Lower lobe of right lung (tissue), 2 donors: ENCODE results near the gene SUGT1. TPM values are rescaled to one million over a fixed set of nuclear protein-coding genes. Genes with fewer than 3 reads are reported as not detected.
A peak's percentile ranks its signal among the peaks of the same experiment; 100 is the strongest.

Experiments
- ATAC-seq, 2 donors: fragments of 200-7000 bp; cut with Tn5 transposase; one replicate each; pipeline ENCODE4 v1.9.1; 2020 to 2022; ENCODE audit warnings: mild to moderate bottlenecking in 2 of 2, moderate library complexity in 2 of 2
- DNase-seq: peaks from one replicate; pipeline ENCODE4 v3.0.0-alpha.2; 2020
- H3K27ac ChIP-seq: fragments of 200-600 bp; one replicate; pipeline ENCODE4 v1.8.0; 2022
- H3K27me3 ChIP-seq: fragments of 200-600 bp; one replicate; pipeline ENCODE4 v1.8.0; 2022; ENCODE audit warnings: low read depth
- H3K36me3 ChIP-seq: fragments of 200-600 bp; one replicate; pipeline ENCODE4 v1.8.0; 2022; ENCODE audit warnings: mild to moderate bottlenecking
- H3K4me1 ChIP-seq: fragments of 200-600 bp; one replicate; pipeline ENCODE4 v1.8.0; 2022
- H3K4me3 ChIP-seq: fragments of 200-600 bp; one replicate; pipeline ENCODE4 v1.8.0; 2022; ENCODE audit warnings: mild to moderate bottlenecking
- H3K9me3 ChIP-seq: fragments of 200-600 bp; one replicate; pipeline ENCODE4 v1.8.0; 2022
- intact Hi-C: fragments of 100-400 bp; cut with DNase I; formaldehyde crosslinking; loops from one replicate; pipeline ENCODE4 v1.11.0; 2022
- total RNA-seq: library from RNA; stranded (reverse); fragmentation: NEBNext Ultra II Directional; extraction: Animal tissue kit (Norgen Biotek cat#: 25700); gene quantifications from one replicate; pipeline ENCODE4 v1.2.1, GENCODE V29; 2021
- TF ChIP-seq, protein P1 (sequence below): fragments of 200-600 bp; IDR thresholded peaks from one replicate; pipeline ENCODE4 v1.8.0; 2022; ENCODE audit warnings: antibody characterized with exemption, mild to moderate bottlenecking
- donor health status: DM: no; HTN: yes; CAD: no; lungs with severe emphysema.

The SUGT1 gene
- total RNA-seq, 1 donor from 2014 or later: 42.3 TPM

DNA sequence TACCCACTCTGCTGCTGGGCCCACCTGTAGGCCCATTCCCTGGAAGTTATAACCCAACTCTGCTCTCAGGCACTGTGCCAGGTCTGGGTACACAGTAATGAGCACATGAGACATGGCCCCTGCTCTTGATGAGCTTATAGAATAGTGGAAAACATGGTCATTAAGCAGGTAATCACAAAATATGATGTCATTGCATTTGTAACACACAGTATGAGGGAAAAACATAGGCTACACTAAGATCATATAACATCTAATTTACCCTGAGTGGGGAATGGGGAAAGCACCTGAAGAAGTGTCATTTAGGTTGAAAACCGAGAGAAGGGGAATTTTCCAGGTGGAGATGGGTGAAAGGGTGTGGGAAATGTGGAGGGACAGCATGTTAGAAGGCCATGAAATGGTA lies 90.9 kb downstream of the SUGT1 start:
- no peaks in the 10 kb centered on the region for H3K9me3 ChIP-seq
- peaks cover 26% of the 10 kb centered on the region for H3K27me3 ChIP-seq
- TF ChIP-seq, protein P1, sequence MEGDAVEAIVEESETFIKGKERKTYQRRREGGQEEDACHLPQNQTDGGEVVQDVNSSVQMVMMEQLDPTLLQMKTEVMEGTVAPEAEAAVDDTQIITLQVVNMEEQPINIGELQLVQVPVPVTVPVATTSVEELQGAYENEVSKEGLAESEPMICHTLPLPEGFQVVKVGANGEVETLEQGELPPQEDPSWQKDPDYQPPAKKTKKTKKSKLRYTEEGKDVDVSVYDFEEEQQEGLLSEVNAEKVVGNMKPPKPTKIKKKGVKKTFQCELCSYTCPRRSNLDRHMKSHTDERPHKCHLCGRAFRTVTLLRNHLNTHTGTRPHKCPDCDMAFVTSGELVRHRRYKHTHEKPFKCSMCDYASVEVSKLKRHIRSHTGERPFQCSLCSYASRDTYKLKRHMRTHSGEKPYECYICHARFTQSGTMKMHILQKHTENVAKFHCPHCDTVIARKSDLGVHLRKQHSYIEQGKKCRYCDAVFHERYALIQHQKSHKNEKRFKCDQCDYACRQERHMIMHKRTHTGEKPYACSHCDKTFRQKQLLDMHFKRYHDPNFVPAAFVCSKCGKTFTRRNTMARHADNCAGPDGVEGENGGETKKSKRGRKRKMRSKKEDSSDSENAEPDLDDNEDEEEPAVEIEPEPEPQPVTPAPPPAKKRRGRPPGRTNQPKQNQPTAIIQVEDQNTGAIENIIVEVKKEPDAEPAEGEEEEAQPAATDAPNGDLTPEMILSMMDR: no peak
- no peak overlapping the region for H3K4me3 ChIP-seq
- no peak overlapping the region for H3K27ac ChIP-seq
- DNase-seq: no peak
- H3K36me3 ChIP-seq: no peaks in the 10 kb centered on the region
- peaks cover 10% of the 10 kb centered on the region for H3K4me1 ChIP-seq
- ATAC-seq: no peak
- intact Hi-C loops: no loop called here

DNA sequence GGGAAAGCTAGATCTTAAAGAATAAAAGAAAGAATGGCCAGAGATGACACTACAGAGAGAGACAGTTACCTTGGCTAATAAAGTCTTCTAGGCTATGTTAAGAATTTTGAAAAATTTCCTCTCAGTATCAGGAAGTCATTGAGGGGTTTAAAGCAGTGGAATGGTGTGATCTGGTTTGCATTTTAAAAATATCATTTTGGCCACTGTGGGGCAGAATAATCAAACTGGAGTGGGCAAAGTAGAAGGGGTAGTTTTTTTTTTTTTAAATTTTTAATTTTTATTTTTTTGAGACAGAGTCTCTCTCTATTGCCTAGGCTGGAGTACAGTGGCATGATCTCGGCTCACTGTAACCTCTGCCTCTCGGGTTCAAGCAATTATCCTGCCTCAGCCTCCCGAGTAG lies 91.4 kb downstream of the SUGT1 start:
- TF ChIP-seq, protein P1: no peak
- intact Hi-C loops: no loop called here
- Histone ChIP-seq H3K4me3 (no peak overlapping the region), H3K36me3 (no peaks in the 10 kb centered on the region), H3K27me3 (peaks cover 21% of the 10 kb centered on the region), H3K9me3 (no peaks in the 10 kb centered on the region), H3K4me1 (peaks cover 6% of the 10 kb centered on the region), H3K27ac (no peak overlapping the region)
- ATAC-seq (no peak), DNase-seq (no peak)

DNA sequence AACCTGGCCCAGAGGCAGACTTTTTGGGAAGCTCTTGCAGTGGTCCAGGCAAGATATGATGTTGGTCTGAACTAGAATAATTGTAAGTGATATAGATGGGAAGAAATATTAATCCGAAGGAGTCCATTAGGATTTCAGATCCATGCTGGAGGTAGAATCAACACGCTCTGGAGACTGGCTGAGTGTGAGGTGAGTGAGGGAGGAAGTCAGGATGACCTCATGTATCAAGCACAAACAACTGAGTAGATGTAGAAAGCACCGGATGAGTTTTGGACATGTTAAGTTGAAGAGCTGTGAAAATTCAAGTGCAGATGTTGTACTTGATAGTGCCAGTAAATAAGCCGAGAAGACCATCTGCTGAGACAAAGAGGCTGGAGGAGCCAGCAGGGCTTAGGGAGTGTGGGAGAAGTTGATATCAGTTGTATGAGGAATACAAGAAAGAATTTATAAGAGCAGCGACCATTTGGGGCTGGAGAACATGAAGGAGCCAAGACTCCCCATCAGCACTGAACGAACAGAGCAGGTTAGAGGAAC lies 92.3 kb downstream of the SUGT1 start:
- H3K36me3 ChIP-seq: no peaks in the 10 kb centered on the region
- H3K9me3 ChIP-seq: no peaks in the 10 kb centered on the region
- TF ChIP-seq, protein P1: no peak
- no peaks in the 10 kb centered on the region for H3K4me1 ChIP-seq
- no peak for DNase-seq
- H3K27ac ChIP-seq: no peak overlapping the region
- ATAC-seq: peak in 1 of 2 donors; percentile 24
- H3K4me3 ChIP-seq: no peak overlapping the region
- H3K27me3 ChIP-seq: peaks cover 12% of the 10 kb centered on the region
- intact Hi-C loops: no loop called here

DNA sequence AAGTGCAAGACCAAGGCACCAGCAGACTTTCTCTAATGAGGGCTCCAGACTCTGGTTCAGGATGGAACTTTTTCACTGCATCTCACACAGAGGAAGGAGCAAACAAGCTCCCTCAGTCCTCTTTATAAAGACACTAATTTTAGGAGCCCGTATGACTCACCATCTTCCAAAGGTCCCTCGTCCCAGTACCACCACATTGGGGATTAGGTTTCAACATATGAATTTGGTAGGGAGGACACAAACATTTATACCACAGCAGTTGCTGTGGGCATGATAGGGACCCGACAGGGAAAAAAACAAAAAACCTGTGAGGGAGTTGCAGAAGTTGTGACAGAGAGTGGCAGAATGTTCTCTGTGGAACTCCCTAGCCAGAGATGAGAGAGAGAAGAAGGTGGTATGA lies 93.5 kb downstream of the SUGT1 start:
- DNase-seq: no peak
- Histone ChIP-seq H3K4me1 (no peaks in the 10 kb centered on the region), H3K27me3 (peaks cover 2% of the 10 kb centered on the region), H3K27ac (no peak overlapping the region), H3K9me3 (no peaks in the 10 kb centered on the region), H3K4me3 (no peak overlapping the region), H3K36me3 (no peaks in the 10 kb centered on the region)
- TF ChIP-seq, protein P1: no peak
- ATAC-seq: no peak
- intact Hi-C loops: no loop called here

DNA sequence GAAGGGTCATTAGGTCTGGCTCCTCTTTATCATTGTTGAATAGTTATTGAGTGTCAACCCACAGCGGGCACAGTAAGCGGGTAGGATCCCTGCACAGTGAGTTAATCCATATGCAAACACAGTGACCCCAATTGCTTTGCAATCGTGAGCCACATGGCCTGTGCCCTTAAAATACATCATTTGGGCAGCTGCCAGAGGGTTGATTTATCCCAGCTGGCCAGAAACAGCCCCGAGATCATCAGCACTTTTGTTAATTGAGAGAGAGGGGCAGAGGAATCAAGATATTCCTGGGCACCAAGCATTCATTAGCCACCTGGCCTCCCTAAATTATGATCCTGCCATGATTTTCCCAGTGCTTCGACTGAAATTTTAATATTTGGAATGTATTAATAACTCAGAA lies 96.8 kb downstream of the SUGT1 start:
- no peaks in the 10 kb centered on the region for H3K36me3 ChIP-seq
- intact Hi-C loops: no loop called here
- DNase-seq: no peak

More for the DNA sequence above, 96.8 kb downstream of the SUGT1 start:
- no peak for ATAC-seq
- Histone ChIP-seq H3K9me3 (no peaks in the 10 kb centered on the region), H3K27me3 (no peaks in the 10 kb centered on the region), H3K4me3 (no peak overlapping the region), H3K4me1 (no peaks in the 10 kb centered on the region), H3K27ac (no peak overlapping the region)
- TF ChIP-seq, protein P1: no peak

Other genes with a start within 250 kb of the SUGT1 start
- 14.9 TPM for gene THSD1, start 246.7 kb upstream of the SUGT1 start, total RNA-seq
- 45.0 TPM for gene VPS36, start 202.2 kb upstream of the SUGT1 start, total RNA-seq
- gene CKAP2, start 197.4 kb upstream of the SUGT1 start, total RNA-seq: 10.4 TPM
- 5.7 TPM for gene HNRNPA1L2, start 10.4 kb upstream of the SUGT1 start, total RNA-seq
- not detected for gene CNMD, start 87.0 kb downstream of the SUGT1 start, total RNA-seq
- gene PCDH8, start 195.8 kb downstream of the SUGT1 start, total RNA-seq: not detected